Measurements from ENCODE around the gene CPB1.
"Not testable (repeated sequence)": the region's sequence is repeated elsewhere in the genome, so short reads cannot be mapped to it uniquely, and the experiment has no call there.

Gene CPB1

DNA sequence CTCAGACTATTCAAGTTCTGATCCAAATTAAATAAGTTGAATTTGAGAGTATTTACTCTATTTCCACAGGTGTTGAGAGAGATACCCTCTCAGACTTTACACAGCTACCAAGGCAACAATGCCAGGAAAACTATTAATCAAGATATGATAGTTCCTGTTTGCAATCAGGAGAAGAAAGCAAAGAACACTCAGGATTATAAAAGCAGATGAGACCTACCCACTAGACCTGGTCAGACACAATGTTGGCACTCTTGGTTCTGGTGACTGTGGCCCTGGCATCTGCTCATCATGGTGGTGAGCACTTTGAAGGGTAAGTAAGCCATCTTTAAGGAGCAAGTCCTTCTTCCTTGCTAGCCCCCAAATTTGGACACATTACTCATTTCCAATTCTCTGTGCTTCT lies at the start of gene CPB1:
Gene CPB1, plus strand, starts transcription at position 227 of the 400 bp plus-strand sequence. Its CDS starts 13 bp downstream, at position 240.
- DNase-seq = no peak

DNA sequence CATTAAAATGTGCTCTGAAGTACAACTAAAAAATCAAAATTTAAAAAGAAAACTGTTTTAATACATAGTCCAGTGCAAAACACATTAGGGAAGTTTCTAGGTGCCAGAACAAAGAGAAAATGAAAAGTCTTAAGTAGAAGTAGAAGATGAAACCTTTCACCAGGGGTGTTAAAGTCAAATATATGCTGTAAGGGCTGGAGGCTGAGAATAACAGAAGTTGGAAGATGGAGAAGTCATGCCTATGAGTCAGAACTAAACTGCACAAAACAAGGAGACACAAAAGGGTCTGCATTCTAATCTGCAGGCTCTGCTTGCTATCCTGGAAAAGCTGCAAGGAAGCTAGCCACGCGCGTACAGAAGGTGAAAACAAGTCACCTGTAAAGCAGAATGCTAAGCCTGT lies 48.7 kb upstream of the CPB1 start:
- DNase-seq = no peak

DNA sequence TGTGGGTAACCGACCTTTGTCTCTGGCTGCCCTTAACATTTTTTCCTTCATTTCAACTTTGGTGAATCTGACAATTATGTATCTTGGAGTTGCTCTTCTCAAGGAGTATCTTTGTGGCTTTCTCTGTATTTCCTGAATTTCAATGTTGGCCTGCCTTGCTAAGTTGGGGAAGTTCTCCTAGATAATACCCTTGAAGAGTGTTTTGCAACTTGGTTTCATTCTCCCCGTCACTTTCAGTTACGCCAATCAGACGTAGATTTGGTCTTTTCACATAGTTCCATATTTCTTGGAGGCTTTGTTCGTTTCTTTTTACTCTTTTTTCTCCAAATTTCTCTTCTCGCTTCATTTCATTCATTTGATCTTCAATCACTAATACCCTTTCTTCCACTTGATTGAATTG lies 42.6 kb upstream of the CPB1 start:
- DNase-seq = not testable (repeated sequence)

DNA sequence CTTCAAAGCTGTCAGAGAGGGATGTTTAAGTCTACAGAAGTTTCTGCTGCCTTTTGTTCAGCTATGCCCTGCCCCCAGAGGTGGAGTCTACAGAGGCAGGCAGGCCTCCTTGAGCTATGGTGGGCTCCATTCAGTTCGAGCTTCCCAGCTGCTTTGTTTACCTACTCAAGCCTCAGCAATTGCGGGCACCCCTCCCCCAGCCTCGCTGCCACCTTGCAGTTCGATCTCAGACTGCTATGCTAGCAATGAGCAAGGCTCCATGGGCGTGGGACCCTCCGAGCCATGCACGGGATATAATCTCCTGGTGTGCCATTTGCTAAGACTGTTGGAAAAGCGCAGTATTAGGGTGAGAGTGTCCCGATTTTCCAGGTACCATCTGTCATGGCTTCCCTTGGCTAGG lies 41.5 kb upstream of the CPB1 start:
- not testable (repeated sequence) for DNase-seq

DNA sequence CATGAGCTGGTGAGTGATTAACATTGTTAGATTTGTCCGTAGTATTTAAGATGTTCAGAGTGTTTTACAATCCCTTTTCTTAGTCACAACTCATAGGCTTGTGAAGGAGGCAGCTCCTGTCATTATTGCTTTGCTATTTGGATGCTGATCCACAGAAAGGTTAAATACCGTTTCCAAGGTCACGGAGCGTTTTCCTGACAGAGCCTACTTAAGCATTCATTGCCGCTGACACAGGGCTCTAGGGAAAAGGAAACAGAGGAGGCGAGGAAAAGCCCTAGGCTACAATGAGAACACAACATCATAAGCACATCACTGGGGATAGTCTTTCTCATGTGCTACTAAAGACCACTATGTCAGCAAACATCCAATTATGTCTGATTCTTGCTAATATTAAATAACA lies 38.5 kb upstream of the CPB1 start:
- no peak for DNase-seq

DNA sequence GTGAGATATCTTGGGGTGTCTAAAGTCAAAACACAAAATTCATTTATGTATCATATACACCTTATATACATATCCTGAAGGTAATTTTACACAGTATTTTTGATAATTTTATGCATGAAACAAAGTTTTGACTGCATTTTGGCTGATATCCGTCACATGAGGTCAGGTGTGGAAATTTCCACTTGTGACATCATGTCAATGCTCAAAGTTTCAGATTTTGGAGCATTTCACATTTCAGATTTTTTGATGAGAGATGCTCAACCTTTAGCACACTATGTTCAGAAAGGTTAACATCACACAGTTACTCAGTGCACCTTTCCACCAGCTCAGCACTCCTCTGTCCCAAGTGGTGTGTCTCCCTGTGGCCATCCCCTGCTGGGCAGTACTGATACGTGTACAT lies 37.7 kb upstream of the CPB1 start:
- no peak for DNase-seq

DNA sequence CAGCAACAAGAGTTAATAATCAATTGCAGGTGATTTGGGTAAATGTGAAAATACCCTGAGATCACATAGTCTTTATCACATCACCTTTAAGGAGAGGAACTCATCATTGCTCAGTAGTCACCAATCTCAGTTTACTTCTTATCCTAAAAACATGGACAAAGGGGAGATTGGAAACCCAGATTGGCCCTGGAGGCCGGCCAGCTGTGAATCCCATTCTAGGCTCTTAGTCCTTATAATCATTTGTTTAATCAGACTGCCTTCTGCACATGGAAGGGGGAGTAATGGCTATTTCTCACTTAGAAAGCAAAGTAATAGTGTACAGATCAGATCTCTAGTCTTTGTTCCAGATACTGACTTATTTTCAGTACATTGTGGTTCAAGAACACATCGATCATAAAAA lies 37.2 kb upstream of the CPB1 start:
- no peak for DNase-seq

DNA sequence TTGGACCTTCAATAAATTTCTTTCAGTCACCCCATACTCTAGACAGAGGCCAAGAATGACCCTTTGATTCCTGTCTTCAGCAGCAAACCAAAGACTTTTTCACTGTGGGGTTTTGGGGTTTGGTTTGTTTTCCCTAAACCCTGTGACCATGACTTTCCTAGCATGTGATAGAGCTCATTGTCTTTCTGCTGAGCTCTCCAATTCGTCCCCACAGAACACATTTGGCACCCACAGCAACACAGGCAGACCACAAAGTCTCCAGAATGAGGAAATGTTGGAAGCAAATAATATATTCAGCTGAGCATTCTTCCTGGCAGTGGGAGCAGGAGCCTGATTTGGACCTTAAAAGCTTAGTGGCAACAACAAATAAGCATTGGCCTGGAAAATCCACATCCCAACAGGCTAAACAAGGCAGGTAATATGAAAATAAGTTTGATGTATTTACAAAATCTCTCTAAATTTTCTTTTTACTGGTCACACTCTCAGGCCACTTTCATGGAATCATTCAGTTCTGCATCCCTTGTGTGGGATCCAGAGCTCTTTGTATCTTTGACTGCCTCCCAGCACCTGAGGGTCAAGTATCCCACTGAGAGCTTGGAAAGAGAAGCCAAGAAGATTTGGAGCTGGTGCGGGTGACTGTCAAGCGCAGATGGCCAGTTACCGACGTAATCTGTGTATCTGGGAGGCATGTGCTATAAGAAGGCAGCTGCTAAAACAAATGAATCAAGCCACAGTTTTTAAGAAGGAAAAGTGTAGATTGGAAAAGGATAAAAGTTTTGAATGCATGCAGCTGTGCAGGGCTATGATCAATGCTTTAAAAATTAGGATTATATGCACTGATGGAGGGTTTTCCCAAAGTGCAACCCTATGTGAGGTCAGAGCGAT lies 36.5 kb upstream of the CPB1 start:
- no peak for DNase-seq

DNA sequence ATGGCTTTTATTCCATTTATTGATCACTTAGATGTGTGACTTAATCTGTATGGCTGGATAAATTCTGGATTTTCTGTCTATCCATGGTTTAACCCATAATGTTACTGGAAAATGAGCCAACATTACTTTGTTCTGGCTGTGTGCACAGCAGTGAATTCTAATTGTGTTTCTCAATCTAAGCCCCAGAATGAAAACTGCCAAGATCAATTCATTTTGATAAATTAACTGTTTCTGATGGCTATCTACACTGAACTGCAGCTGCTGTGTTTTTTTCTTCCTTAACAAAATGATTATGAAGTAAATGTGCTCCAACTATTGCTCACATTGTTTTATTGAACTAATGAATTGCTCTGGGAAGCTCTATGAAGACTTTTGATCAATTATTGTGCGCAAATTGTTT lies 35.7 kb upstream of the CPB1 start:
- DNase-seq = no peak

DNA sequence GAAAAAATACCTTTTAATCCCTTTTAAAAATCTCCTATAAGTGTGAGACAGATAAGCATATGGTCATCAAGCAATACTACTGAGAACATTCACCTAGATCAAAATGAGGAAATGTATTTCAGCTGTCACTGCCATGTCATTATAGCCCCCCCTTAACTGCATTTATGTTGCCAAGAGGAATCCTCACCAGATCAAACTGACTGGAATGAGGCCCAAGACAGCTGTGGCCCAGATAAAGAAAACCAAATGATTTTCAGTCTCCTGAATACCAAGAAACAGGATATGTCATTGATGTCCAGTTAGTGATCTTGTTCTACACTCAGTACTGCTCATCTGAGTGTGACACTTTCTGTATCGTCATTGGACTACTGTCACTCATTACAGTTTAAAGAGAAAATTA lies 35.1 kb upstream of the CPB1 start:
- no peak for DNase-seq

DNA sequence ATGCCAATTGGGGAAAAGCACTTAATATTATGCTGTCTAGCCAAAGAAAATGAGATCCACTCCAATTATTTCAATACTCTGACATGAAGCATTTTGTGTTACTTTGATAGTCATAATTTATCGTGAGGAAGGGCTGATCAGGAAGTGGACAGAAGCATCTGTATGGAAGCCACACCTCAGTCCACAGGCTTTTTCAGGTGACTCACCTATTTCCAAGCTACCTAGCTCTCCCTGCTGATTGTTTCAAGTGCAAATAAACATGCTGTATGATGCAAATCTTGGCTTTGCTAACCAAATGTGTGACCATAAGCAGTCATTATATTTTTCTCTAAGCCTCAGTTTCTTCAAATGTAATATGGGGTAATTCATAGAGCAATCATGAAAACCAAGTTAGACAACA lies 30.8 kb upstream of the CPB1 start:
- DNase-seq = no peak

DNA sequence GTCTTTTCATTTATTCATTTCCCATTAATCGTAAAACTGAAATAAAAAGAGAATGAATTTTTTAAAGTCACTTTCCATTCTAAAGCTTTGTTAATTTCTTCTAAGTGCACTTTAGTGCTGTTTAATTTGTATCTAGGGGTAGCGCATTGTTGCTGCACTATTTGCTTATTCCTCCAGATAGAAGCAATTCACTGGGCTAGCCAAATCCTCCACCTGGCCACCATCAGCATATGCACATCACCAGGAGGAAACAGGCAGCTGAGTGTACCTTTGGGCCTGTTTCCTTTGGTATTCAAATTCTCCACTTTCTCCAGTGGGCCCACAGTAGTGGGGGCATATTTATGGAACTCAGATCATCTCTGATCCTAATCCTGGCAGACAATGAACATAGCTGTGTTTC lies 29.8 kb upstream of the CPB1 start:
- DNase-seq = no peak

DNA sequence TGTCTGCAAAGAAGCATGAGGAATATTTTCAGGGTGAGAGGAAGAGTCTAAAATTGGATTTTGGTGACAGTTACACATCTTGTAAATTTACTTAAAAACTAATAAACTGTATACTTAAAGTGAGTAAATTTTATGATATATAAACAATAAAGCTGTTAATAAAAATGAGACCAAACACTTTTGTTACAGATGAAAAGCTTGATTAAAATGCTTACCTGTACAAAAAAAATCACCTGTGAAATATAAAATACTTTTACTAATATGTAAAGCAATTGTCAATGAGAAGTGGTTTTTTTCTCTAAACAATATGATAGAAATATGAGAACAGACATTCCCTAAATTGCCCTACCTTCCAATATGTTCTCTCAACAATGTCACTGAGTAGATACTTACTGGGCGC lies 27.2 kb upstream of the CPB1 start:
- DNase-seq = no peak

DNA sequence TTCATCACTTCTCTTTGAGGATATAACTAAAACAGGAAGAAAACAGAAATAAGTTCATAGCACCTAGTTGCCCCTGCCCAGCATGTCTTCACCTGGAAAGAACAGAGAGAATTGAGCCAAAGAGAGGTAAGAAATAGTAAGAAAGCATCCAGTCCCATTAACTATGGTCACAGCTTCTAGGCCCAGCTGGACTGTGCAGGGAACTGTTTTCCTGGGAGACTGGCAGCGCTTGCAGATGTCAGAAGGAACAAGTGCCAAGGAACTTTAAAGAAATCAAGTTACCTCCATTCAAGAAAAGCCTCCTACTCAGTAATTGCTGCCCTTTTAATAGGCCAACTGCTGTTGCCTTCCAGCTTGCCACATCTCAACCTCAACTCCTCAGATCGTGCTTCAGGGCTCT lies 17.8 kb upstream of the CPB1 start:
- DNase-seq = no peak

DNA sequence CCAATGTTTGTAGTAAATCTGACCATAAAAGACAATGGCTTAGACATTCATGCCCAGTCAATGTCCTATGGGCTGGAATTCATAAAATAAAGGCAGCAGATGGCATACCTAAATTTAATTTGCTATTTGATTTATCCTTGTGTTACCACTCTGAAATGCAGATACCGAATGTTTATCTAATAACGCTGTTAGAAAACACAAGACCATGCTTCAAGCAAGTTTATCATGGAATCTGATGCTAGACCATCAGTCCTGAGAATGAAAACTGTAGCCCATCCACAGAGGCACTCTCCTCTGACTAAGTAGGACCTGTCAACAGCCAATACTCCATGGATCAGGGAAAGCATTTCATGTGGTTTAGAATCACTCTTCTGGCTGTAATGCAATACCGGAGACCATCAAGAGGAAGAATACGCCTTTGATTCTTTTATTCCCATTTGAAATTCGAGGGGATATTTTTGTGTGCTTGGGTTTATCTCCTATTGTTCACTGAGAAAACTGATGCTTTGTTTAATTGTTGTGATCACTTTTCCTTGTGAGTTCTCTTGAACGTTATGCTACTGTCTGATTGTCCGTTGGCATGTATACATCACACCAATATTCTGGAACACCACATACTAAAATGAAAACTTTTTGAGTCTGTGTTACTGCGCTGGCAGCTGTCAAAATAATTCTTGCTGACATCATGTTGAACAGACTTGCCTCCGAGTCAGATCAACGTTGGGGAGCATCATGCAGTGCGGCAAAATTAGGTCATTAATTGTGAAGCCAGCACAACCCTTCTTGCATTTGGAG lies 12.1 kb upstream of the CPB1 start:
- DNase-seq = no peak

DNA sequence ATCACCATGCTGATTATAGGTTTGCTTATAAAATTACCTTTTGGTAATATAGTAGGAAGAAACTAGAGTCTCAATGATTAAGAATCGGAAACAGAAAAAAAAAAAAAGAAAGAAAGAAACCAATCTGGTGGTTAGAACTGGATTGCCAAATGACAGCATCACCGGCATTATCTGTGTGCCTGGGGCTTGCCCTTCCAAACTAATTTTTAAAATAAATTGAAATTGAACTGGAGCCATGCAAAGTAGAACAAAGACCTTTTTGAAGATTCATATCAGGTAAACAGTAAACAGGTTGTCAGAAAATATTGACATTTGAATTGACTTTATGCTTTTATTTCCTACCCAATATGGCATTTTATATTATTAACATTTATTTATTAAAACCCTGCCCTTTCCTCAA lies 11.2 kb upstream of the CPB1 start:
- no peak for DNase-seq

DNA sequence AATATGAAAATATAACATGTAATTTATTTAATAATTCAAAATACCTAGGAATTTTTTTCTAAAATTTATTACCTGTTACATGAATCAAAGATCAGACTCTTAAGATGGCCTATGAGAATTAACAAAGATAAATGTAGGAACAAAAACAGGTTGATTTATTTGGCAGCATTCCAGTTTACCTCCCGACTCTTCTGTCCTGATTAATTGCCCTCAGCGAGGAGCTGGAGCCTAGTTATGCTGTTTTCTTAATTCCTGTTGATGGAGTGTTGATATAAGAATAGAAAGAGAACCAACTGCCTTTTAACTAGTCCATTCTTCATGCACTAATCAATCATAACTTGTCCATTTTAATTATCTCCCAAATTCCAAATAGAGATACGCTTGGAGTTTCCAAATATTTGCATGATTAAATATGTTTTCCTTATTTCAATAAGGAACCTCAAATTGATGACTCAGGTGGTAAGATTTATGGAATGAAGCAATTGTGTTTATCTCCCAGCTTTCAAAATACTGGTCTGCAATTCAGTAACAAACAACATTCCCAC lies 10.6 kb upstream of the CPB1 start:
- no peak for DNase-seq

DNA sequence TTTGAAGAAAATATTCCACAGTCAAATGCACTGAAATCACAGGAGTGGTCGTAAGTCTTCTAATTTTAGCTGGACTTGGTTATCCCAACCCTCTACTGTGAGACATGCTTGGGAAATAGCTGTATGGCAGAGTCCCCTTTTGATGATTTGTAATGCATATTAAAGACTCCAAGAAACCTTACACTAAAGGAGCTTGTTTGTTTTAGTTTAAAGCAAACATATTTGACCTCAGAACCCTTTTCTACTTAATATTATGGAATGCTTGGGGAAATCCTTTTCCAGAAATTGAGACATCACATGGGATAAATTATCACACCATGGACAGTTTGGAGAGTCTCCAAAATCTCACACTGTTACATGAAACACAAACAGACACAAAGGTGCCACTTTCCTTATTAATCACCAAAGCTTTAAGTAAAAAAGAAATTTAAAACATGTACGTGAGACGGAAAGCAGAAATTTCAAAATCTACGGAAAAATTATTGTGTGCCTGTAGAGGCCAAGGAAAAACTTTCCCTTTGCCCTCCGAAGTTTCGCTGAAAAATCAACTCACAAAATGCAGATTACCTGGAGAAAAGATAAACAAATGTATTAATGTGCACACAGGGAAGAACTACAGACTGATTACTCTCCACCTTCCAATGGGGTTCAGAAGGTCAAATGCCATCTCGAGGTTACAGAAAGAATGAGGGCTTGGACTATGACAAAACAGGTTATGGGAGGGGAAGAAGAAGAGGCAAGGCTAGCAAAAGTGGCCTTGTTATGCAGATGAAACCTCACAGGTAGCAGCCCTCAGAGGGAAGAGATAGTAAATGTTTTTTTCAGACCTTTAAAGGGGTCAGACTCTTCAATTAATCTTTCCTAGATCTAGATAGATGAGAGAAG lies 7.0 kb upstream of the CPB1 start:
- no peak for DNase-seq

DNA sequence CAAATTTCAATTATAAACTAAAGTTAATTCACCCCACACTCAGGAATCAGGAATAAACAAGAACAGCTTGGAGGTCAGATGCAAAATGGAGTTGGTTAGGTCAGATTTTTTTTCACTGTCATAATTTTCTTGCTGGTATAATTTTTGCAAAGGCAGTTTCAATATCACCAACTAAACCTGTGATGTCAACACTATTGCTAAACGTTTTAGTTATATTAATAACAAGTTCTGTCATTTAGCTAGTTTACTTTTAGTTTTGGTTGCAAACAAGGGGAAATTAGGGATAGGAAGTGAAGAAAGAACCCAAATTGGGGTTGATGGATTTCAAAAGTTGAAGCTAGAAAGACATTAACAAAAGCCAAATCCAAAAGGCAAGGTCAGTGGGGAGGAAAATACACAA lies 4.6 kb upstream of the CPB1 start:
- no peak for DNase-seq

DNA sequence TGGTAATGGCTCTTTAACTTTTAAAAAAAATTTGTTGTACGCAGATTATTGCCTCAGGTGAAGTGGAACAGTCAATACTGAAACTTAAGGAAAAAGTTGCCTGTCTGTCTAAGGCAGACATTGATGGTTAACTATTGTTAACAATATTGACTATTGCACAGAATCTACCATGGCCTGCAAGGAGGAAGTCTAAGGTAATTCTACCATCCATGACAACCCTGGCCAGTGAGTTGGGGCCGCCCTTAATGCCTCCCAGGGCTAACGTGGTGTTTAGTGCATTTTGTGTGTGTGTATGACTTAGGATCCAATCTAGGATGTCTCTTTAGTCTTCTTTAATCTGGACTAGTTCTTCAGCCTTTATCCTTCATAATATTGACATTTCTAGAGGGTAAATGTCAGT lies 2.1 kb upstream of the CPB1 start:
- DNase-seq = no peak

DNA sequence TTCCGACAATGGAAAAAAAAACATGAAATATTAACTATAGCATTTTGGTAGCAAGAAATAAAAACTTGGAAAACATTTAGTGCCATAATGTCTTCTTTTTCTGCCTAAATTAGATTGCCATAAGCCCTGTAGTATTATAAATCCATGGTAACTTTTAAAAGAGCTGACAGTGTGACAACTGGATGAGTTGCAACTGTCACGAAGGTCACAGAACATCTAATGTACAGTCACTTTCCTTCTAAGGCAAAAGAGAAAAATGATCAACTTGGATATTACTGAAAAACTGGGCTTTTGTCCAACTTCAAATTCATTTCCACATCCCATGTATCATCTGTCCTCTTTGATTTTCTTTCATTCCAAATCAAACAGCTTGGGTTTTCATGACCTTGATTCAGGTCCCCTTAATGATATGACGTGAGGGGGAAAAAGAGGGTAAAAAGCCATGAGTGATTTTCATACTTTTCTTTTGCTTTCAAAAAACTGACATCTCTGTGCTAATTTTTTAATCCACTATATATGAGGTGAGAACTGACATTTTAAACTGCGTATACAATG lies 602 bp downstream of the CPB1 start:
- DNase-seq = no peak

DNA sequence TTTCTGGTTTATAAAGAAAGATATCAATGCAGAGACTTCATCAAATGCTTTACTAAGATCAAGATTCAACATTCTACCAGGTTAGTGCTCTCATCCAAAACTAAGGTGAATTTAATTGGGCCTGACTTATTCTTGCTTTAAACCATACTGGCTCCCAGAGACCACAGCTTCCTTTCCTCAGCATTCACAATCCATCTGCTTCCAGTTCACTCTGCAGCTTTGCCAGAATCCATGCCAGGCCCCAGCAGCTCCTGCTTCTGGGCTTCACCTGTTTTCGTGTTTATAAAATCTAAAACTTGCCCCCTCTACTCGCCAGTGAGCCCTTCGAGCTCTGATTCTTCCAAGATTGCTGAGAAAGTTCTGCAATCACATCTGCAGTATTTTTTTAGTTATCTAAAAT lies 2.3 kb downstream of the CPB1 start:
- no peak for DNase-seq

DNA sequence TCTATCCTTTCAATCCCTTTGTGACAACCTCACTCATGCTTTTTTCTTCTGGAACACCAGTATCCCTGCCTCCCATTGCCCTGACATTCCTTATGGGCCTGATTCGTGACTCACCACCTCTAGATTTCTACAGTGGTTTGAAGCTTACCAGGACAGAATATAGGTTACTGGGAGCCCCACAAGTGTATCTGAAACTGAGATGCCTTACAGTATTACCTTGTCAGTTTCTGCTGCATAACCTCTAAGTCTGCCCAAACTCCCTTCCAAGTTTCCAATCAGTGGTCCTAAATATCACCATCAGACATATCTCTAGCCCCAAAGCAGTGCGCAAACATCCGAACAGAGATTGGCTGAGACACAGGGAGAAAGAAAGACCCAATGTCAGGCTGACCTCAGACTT lies 5.6 kb downstream of the CPB1 start:
- DNase-seq = no peak

Data from activated T-cell treated with anti-CD3 and anti-CD28 coated beads, Interleukin-2, amount 50 U/mL, for 1 hour (primary cell).